ENCODE results near the gene CALHM1.

The CALHM1 gene

GRCh38 chr10:103473261-103473671 lies 14.6 kb upstream of the CALHM1 start:
- TF ChIP-seq CTCF (IDR thresholded peaks at IDR 0.05; ENCODE audit: low read length) (no peak), EZH2 (optimal IDR thresholded peaks at IDR 0.05; ENCODE audit: low read depth, low read length) (no peak), EZH2phosphoT487 (IDR thresholded peaks at IDR 0.05; ENCODE audit: low read length) (no peak)
- Histone ChIP-seq H3K27me3 (replicated peaks; ENCODE audit: insufficient read depth, low read length) (no peaks in the 10 kb centered on the region), H4K20me1 (ENCODE audit: insufficient read depth, low read length) (no peaks in the 10 kb centered on the region), H3K36me3 (replicated peaks; ENCODE audit: insufficient read depth, low read length) (no peaks in the 10 kb centered on the region), H3K9ac (ENCODE audit: low read length) (no peak overlapping the region), H3F3A (ENCODE audit: insufficient read depth, low read length) (peaks cover 28% of the 10 kb centered on the region), H3K9me2 (replicated peaks; ENCODE audit: insufficient read depth, low read length) (no peaks in the 10 kb centered on the region), H3K4me2 (ENCODE audit: low read depth, low read length) (no peak overlapping the region), H3K27ac (ENCODE audit: low read length) (peak overlapping the region; percentile 93; the same call in 1 of the 2 replicates), H3K79me2 (ENCODE audit: low read length) (no peaks in the 10 kb centered on the region), H3K4me3 (ENCODE audit: low read length) (no peak overlapping the region), H3K4me1 (ENCODE audit: low read length) (peaks cover 33% of the 10 kb centered on the region), H2AFZ (ENCODE audit: low read length) (no peak overlapping the region), H3K9me3 (replicated peaks; ENCODE audit: insufficient read depth, low read length) (no peaks in the 10 kb centered on the region)
- no peak for DNase-seq

GRCh38 chr10:103472005-103472404 lies 13.3 kb upstream of the CALHM1 start:
- Histone ChIP-seq H4K20me1 (ENCODE audit: insufficient read depth, low read length) (no peaks in the 10 kb centered on the region), H2AFZ (ENCODE audit: low read length) (peak overlapping the region; percentile 44), H3K4me3 (ENCODE audit: low read length) (peak overlapping the region; percentile 13; the same call in 1 of the 2 replicates), H3K27me3 (replicated peaks; ENCODE audit: insufficient read depth, low read length) (no peaks in the 10 kb centered on the region), H3K79me2 (ENCODE audit: low read length) (no peaks in the 10 kb centered on the region), H3F3A (ENCODE audit: insufficient read depth, low read length) (peaks cover 28% of the 10 kb centered on the region), H3K36me3 (replicated peaks; ENCODE audit: insufficient read depth, low read length) (no peaks in the 10 kb centered on the region), H3K9me3 (replicated peaks; ENCODE audit: insufficient read depth, low read length) (no peaks in the 10 kb centered on the region), H3K27ac (ENCODE audit: low read length) (peak overlapping the region; percentile 93), H3K9me2 (replicated peaks; ENCODE audit: insufficient read depth, low read length) (no peaks in the 10 kb centered on the region), H3K4me2 (ENCODE audit: low read depth, low read length) (peak overlapping the region; percentile 71), H3K4me1 (ENCODE audit: low read length) (peaks cover 33% of the 10 kb centered on the region), H3K9ac (ENCODE audit: low read length) (peak overlapping the region; percentile 68)
- TF ChIP-seq EZH2phosphoT487 (IDR thresholded peaks at IDR 0.05; ENCODE audit: low read length), result no peak
- peak; percentile 63 for DNase-seq

- H2AFZ ChIP-seq (ENCODE audit: low read length), result peak overlapping the region; percentile 38
These were observed 12.3 kb upstream of the CALHM1 start for GRCh38 chr10:103470761-103471653.

GRCh38 chr10:103469201-103469600 lies 10.5 kb upstream of the CALHM1 start:
- no peak overlapping the region for H3K4me2 ChIP-seq (ENCODE audit: low read depth, low read length)
- no peaks in the 10 kb centered on the region for H3K79me2 ChIP-seq (ENCODE audit: low read length)
- no peaks in the 10 kb centered on the region for H3K36me3 ChIP-seq (replicated peaks; ENCODE audit: insufficient read depth, low read length)
- H3K27me3 ChIP-seq (replicated peaks; ENCODE audit: insufficient read depth, low read length), result no peaks in the 10 kb centered on the region
- no peak for TF ChIP-seq EZH2phosphoT487 (IDR thresholded peaks at IDR 0.05; ENCODE audit: low read length)
- no peak for TF ChIP-seq EZH2 (optimal IDR thresholded peaks at IDR 0.05; ENCODE audit: low read depth, low read length)
- no peak for TF ChIP-seq CTCF (IDR thresholded peaks at IDR 0.05; ENCODE audit: low read length)
- H3K9me3 ChIP-seq (replicated peaks; ENCODE audit: insufficient read depth, low read length), result no peaks in the 10 kb centered on the region
- DNase-seq, result no peak
- no peak overlapping the region for H3K4me3 ChIP-seq (ENCODE audit: low read length)
- H2AFZ ChIP-seq (ENCODE audit: low read length), result no peak overlapping the region
- no peaks in the 10 kb centered on the region for H4K20me1 ChIP-seq (ENCODE audit: insufficient read depth, low read length)
- H3K4me1 ChIP-seq (ENCODE audit: low read length), result peaks cover 24% of the 10 kb centered on the region
- H3F3A ChIP-seq (ENCODE audit: insufficient read depth, low read length), result peaks cover 28% of the 10 kb centered on the region
- H3K9ac ChIP-seq (ENCODE audit: low read length), result no peak overlapping the region
- no peaks in the 10 kb centered on the region for H3K9me2 ChIP-seq (replicated peaks; ENCODE audit: insufficient read depth, low read length)
- H3K27ac ChIP-seq (ENCODE audit: low read length), result no peak overlapping the region

More at GRCh38 chr10:103470761-103471653, 12.3 kb upstream of the CALHM1 start:
- no peak for TF ChIP-seq EZH2 (optimal IDR thresholded peaks at IDR 0.05; ENCODE audit: low read depth, low read length)
- Histone ChIP-seq H3F3A (ENCODE audit: insufficient read depth, low read length) (peaks cover 28% of the 10 kb centered on the region), H3K9ac (ENCODE audit: low read length) (peak overlapping the region; percentile 68), H3K36me3 (replicated peaks; ENCODE audit: insufficient read depth, low read length) (no peaks in the 10 kb centered on the region), H3K4me1 (ENCODE audit: low read length) (peaks cover 24% of the 10 kb centered on the region), H3K79me2 (ENCODE audit: low read length) (no peaks in the 10 kb centered on the region), H3K27ac (ENCODE audit: low read length) (peak overlapping the region; percentile 93), H3K9me3 (replicated peaks; ENCODE audit: insufficient read depth, low read length) (no peaks in the 10 kb centered on the region), H3K27me3 (replicated peaks; ENCODE audit: insufficient read depth, low read length) (no peaks in the 10 kb centered on the region), H4K20me1 (ENCODE audit: insufficient read depth, low read length) (no peaks in the 10 kb centered on the region), H3K9me2 (replicated peaks; ENCODE audit: insufficient read depth, low read length) (no peaks in the 10 kb centered on the region), H3K4me3 (ENCODE audit: low read length) (peak overlapping the region; percentile 41), H3K4me2 (ENCODE audit: low read depth, low read length) (peak overlapping the region; percentile 71)
- DNase-seq, result peak; percentile 91
